Fibroblast of skin of left biceps (primary cell): Measurements from ENCODE around the gene RASA2.

ENCODE experiments used
- DNase-seq, 2 experiments: peaks; one replicate each; pipeline ENCODE4 v3.0.0-alpha.2; 2013; ENCODE audit warnings: low read depth in 2 of 2

The RASA2 gene, protein sequence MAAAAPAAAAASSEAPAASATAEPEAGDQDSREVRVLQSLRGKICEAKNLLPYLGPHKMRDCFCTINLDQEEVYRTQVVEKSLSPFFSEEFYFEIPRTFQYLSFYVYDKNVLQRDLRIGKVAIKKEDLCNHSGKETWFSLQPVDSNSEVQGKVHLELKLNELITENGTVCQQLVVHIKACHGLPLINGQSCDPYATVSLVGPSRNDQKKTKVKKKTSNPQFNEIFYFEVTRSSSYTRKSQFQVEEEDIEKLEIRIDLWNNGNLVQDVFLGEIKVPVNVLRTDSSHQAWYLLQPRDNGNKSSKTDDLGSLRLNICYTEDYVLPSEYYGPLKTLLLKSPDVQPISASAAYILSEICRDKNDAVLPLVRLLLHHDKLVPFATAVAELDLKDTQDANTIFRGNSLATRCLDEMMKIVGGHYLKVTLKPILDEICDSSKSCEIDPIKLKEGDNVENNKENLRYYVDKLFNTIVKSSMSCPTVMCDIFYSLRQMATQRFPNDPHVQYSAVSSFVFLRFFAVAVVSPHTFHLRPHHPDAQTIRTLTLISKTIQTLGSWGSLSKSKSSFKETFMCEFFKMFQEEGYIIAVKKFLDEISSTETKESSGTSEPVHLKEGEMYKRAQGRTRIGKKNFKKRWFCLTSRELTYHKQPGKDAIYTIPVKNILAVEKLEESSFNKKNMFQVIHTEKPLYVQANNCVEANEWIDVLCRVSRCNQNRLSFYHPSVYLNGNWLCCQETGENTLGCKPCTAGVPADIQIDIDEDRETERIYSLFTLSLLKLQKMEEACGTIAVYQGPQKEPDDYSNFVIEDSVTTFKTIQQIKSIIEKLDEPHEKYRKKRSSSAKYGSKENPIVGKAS

GRCh38 chr3:141486746-141487520, at the start of gene RASA2:
Gene RASA2, plus strand, starts transcription at chr3:141487027. Its CDS starts 57 bp downstream, at chr3:141487084.
- peak; percentile 58 to 62 for DNase-seq

GRCh38 chr3:141439589-141439988, 47.2 kb upstream of the RASA2 start:
- DNase-seq: no peak

DNA sequence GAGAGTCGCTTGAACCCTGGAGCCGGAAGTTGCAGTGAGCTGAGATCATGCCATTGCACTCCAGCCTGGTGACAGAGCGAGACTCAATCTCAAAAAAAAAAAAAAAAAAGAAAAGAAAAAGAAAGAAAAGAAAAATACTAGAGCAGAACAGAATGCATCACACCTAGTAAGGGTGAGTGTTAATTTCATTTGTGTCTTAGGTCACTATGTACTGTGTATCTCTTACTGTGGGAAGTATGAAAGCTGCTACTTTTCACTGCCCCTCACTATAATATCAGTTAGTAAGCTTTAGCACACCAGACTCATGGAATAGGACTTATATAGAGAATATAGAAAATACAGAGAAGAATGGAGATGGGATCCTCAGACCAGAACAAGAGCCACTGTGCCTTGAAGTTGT, 45.9 kb upstream of the RASA2 start:
- no peak for DNase-seq

DNA sequence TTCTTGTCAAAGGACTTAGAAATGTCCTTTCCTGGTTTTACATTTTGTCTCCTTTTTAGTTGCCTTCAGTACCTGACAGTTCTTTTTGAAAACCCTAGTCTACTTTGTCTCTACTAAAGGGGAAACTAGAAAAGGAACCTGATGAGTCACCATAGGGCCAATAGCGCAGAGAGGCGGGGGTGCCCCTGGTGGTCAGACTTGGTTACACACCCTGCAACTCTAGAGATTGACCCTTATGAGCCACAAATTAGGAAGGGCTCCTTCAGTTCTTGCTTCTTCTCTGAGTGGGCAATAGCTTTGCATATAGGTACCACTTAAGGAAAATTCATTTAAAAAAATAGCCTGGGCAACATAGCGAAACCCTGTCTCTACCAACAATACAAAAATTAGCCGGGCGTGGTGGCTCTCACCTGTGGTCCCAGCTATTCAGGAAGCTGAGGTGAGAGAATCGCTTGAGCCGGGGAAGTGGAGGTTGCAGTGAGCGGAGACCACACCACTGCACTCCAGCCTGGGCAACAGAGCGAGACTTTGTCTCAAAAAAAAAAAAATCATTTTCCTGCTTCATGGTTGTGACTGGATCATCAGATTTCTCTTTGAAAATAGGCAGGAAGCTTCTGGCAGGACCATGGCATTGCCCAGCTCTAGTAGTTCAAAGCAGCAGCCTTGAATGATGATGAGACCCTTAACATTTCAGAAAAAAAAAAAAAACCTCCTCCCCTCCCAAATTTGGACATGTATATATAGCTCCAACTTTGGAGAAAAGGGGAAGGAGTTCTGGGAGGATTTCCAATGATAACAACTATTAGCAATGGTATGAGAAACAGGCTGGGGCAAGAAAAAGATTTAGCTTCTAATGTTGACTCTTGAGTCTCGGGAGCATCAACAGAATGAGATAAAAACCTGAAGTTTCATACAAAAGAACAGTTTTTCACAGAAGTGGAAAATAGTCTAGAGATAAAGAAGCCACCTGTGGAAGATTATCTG, 45.2 kb upstream of the RASA2 start:
- DNase-seq: peak in 1 of 2 experiments; percentile 70

DNA sequence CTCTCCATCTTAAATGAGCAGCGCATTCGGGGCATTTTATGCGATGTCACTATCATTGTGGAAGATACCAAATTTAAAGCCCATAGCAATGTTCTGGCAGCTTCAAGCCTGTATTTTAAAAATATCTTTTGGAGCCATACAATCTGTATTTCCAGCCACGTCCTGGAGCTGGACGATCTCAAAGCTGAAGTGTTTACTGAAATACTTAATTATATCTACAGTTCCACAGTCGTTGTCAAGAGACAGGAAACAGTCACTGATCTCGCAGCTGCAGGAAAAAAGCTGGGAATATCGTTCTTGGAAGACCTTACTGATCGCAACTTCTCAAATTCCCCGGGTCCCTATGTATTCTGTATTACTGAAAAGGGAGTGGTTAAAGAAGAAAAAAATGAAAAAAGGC, 44.4 kb upstream of the RASA2 start:
- DNase-seq: no peak

DNA sequence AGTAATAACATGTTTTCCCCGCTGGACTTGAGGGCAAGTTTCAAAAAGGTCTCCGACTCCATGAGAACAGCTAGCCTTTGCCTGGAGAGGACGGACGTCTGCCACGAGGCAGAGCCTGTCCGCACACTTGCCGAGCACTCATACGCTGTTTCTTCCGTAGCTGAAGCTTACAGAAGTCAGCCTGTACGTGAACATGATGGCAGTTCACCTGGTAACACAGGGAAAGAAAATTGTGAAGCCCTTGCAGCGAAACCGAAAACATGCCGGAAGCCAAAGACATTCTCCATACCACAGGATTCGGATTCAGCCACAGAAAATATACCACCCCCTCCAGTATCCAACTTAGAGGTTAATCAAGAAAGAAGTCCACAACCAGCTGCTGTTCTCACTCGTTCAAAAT, 43.9 kb upstream of the RASA2 start:
- no peak for DNase-seq

DNA sequence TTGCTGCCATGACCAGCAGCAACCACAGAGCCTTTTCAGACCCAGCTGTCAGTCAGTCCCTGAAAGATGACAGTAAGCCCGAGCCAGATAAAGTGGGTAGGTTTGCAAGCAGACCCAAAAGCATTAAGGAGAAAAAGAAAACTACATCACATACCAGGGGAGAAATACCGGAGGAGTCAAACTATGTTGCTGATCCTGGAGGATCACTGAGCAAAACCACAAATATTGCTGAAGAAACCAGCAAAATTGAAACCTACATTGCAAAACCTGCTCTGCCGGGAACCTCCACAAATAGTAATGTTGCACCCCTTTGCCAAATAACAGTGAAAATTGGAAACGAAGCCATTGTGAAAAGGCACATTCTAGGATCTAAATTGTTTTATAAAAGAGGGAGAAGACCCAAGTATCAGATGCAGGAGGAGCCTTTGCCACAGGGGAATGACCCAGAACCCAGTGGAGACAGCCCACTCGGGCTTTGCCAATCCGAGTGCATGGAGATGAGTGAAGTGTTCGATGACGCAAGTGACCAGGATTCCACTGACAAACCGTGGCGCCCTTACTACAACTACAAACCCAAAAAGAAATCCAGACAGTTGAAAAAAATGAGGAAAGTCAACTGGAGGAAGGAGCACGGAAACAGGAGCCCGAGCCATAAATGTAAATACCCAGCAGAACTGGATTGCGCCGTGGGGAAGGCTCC, 42.1 kb upstream of the RASA2 start:
- DNase-seq: no peak

DNA sequence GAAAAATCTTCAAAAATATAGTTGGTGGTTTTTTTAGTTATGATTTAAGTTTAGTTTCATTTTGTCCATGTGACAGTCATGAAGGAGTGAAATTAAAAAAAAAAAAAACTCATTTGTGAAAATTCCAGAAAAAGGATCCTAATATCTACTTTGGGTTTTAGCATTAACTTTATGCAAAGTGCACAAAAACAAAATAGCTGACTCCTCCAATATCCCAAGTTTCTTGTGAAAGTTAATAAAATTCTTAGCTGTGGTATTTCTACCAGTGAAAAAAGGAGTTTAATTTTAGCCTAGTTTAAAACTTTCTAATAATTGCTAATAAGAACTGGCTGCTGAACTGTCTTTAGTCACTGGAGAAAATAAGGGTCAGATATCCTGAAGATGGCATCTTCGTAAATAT, 40.8 kb upstream of the RASA2 start:
- no peak for DNase-seq

DNA sequence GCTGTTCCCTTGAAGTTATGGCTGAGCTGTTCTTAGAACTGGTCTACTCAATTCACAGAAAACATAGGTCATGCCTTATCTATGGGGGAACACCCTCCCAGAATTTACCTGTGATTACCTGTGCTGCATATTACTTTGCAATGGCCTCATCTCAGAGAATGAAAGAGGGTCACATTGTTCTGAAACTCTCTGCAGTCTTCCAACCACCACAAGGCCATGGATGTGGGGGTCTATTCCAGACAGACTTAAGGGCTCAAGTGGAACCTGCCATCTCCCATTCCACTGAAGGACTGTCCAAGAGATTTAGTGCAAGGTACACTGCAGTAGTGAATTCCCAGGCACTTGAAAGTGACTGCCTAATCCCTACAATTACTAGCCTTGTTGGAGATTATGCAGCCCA, 40.1 kb upstream of the RASA2 start:
- no peak for DNase-seq

DNA sequence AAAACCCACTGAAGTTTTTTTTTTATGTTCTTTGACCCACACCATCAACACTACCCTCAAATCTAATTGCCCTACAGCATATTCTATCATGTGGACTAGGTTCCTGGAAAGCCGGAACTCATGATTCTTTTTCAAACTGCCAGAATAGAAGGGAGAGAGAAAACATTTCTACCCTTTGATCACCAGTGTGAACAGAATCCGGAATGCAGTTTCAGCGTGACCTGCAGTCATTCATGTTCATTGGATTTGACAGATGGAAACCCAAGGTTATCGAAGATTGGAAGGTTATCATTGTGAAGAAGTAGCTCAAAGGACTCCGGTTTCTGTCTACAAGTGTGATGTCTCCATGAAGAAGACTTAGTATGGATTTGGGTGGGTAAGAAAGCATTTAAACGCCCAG, 39.4 kb upstream of the RASA2 start:
- DNase-seq: no peak

DNA sequence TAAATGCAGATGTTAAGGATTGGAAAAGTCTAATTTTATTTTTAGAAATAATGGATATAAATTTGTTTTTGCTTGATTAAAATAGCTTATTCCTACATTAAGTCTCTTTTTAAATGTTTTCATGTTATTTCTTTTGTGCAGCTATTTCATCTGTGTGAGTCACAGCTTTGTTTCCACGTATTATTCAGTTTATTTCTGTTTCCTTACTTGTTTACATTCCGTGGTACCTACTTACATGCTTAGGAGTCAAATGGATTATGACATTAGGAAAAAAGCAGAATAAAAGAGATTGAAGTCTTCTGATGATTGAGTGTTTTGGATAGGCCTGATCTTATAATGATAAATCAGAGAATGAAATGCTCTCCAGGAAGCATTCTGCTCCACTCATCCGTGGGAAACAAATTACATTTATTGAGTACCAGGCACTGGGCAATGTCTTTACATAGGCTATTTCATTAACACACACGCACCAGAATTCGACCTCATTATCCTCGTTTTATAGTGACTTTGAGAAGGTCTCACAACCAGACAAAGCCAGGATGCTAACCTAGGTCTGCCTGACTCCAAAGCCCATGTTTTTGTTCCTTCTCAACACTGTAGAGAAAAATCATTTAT, 38.1 kb upstream of the RASA2 start:
- DNase-seq: no peak

DNA sequence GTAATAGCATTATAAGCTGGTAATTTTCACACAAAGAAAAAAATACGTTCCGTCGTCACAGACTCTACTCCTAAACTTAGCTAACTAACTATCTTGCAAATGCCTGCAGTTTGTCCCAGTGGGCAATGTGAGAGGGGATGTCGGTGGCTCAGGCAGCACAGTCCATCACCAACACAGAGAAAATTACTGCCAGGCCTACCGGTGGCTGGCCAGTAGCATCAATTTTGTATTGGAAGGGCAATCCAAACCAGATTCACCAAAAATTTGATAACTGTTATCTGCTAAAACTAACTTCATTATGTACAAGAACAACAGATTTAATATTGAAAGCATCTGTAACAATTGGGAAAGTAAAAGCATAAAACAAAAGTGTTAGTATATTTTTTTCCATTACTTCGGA, 37.4 kb upstream of the RASA2 start:
- no peak for DNase-seq

DNA sequence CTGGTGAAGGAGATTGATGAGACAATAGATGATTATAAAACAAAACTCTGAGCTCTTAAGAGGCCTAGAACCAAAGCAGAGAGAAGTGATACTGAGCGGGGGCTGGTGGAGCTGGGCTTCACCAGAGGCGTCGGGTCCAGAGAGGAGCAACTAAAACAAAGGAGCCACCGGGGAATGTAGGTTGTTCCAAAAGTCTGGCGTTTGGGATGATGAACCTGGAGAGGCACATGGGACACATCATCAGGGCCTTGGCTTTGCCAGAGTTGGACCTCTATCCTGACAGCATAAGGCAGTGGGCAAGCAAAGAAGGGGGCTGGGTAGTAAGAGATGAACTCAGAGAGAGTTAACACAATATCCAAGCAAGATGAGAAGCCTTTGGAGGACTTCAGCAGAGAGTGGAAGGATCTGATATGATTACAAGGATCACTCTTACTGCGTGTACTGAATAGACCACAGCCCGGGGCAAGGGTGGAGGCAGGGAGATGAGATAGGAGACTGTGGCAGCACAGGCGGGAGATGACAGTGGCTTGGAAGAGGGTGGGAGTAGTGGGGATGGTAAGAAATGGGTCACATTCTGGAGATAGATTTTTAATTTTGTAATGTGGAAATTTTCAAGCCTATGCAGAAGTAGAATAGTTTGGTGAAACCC, 36.0 kb upstream of the RASA2 start:
- DNase-seq: no peak

- no peak for DNase-seq
These were observed 34.8 kb upstream of the RASA2 start for GRCh38 chr3:141452045-141452444.

- no peak for DNase-seq
These were observed 34.1 kb upstream of the RASA2 start for GRCh38 chr3:141452773-141453172.

DNA sequence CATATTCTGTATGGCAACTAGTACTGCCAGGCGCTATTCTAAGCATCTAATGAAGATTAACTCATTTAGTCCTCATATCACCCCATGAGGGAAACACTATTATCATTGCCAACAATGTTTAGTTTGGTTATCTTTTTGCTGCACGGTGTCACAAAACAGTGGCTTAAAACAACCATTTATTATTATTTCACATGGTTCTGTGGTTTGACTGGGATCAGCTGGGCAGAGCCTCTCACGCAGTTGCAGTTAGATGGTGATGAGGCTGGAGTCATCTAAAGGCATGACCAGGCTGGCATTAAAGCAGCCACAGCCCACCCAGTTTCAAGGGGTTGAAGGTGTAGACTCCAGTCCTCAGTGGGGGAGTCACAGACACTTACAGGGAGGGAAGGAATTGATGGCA, 32.8 kb upstream of the RASA2 start:
- no peak for DNase-seq

GRCh38 chr3:141454906-141455602, 31.8 kb upstream of the RASA2 start:
- no peak for DNase-seq

DNA sequence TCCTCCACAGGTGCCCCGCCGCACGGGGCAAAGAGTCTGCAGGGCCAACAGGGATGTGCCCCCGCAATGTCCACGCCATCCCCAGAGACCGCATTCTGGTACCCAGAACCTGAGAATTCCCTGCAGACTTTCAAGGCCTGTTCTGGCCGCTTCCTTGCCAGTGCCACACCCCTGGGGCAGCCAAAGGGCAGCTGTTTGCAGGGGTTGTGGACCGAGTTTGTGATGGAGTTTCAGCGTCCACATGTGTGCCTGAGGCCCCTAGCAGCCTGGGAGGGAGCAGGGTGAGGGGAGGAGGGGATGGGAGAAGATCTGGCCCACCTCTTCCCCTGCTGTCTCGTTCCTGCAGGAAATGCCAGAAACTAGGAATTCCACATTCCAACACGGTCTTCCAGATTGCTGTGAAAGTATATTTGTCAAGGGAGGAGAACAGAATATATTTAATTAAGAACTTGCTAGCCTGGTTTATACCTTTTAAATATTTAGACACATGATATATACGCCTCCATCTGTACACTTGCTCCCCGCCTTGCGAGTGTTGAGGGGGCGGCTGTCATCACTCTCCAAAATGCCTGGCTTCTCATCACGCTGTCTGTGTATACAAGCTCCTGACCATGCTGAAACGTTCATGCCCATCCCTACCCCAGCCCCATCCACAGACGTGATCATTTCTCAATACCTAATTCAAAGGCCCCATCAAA, 31.1 kb upstream of the RASA2 start:
- DNase-seq: peak in 1 of 2 experiments; percentile 81
